Measurements from ENCODE around the gene EIF4E3. TPM values are rescaled to one million over a fixed set of nuclear protein-coding genes. Genes with fewer than 3 reads are reported as not detected.

EIF4E3 gene
- total RNA-seq, 2 donors from 2014 or later = 40.8 to 44.2 TPM

DNA sequence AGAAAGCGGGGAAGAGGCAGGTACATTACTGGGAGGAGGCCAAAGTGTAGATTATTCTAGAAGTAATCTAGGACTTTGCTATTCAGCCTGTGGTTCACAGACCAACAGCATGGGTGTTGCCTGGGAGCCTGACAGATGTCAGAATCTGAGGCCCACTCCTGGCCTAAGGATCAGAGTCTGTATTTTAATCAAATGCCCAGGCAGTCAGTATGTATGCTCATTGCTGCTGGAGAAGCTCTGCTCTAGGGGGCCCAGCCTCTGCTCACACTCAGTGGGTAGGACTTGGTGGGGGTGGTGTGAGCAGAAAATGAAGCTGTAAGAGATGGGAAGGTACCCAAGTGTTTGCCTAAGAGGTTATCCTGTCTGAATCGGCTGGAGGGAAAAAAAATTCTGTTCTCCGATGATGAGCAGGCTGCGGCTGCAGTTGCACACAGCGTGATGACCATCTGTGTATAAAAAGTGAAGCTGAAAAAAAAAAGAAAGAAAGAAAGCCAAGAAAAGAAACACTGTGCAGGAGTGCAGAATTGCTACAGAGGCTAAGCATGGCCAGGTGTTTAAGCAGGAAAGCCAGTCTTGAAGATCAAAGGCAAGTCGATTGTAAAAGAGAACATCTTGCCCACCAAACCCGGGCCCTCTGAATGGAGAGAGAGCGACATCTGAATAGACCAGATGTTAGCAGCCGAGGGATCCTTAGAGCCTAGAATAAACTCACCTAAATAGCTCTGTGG is 65.2 kb downstream of the EIF4E3 start:
- intact Hi-C loops (cut with DNase I) = no loop called here
- no peak for DNase-seq (ENCODE audit: low spot score)

DNA sequence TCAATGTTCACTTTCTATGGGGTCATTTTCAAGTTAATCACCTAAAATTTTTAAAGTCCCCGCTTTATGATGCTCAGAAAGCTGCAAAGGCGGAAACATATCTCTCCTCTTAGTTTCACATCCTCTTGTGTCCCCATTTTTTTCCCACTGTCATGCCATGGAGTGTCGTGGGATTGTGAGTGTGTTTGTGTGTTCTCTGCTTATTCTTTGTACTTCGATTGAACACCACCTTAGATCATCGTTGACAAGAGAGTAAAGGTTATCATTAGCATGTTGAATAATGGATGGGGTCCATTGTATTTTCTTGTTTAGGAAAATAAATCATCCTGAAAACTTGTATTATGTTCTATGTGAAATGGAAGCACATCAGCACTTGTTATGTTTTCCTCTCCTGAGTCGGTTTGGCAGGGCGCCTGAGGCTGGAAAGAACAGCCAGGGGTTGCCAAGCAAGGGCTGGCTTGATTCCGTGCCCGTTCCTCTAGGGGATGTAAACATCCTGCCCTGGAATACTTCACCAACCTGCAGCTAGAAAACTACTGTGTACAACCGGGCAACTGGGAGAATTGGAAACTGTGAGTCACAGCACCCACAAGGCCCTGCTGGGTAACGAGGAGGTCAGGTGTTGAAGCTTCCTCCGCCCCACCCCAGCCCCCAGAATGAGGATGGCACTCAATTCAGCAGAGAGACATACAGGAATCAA is 67.2 kb downstream of the EIF4E3 start:
- DNase-seq (ENCODE audit: low spot score) = no peak
- intact Hi-C loops (cut with DNase I) = no loop called here

DNA sequence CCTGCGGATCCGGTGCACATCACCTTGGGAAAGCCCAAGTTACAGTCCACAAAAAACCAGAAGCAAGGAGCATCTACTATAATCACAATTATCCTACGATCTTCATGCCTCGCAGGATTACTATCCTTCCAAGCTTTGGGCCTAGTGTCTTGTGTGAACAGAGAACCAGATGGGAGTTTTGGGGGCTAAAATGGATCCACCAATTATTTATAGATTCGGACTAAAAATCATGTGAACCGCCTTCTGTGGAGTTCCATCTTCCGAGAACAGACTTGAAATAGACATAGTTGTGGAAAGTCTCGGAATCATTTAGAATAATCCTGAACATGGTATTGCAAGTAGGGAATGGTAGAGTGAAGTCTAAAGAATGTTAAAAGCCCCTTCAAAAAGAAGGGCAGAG is 70.1 kb downstream of the EIF4E3 start:
- intact Hi-C loops (cut with DNase I) = no loop called here
- DNase-seq (ENCODE audit: low spot score) = no peak

DNA sequence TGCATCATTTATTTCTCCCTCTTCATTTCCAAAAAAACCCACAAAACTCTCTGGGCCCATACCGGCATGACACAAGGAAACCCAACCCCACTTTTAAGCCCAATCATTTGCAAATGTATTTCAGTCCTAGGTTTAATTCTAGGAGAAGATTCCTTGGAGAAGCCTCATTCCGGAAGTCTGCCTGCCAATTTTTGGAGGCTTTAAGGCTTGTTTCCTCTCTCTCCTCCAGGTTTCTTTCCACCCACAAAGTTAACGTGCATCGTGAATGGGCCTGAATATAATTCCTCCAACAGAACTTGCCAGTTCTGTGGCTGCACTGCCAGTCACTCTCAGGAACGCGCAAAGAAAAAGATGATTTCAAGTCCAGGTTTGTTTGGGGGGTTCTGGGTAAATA is 71.8 kb downstream of the EIF4E3 start:
- DNase-seq (ENCODE audit: low spot score) = no peak
- intact Hi-C loops (cut with DNase I) = no loop called here

DNA sequence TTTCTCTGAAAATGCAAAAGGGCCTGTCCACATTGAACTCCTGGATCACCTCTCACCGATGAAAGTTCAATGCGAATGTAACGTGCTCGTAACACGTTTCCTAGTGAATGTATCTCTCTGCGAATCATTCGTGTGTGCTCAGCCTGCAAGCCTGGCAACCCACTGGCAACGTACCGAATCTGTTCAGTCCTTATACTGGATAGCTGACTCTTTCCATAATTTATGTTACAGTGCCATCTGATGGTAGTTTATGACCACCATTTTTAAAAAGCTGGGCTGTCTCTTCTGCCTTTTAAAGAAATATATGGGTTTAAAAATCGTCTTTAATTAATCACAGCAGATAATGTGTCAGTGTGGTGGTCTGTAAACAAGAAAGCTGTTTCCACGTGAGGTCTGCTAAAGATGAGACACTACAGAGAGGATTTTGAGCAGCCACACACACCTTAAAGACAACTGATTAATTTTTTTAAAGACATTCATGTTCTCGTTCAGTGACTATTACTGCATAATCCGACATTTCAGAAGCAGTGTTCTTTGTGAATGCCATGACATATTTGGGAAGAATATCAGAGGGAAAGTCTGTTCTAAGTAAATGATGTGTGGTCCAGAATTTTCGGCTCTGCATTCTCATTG is 72.3 kb downstream of the EIF4E3 start:
- DNase-seq (ENCODE audit: low spot score) = no peak
- intact Hi-C loops (cut with DNase I) = no loop called here

DNA sequence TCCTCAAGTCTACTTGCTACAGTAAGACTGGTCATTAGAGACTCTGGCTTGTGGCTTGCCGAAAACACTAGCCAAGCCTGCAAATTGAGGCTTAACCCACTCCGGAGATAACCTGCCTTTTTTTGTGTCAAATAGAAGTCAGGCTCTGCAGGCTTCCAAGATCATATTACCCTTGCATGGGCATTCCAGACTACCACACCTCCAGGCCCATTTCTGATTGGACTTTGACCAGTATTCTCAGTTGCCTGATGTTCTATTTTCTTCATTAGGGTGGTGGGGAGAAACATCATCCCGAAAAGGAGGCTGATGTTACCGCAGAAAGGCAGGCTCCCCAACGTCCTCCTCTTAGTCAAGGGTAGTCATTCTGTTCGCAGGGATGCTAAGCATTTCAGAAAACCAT is 73.6 kb downstream of the EIF4E3 start:
- no peak for DNase-seq (ENCODE audit: low spot score)
- intact Hi-C loops (cut with DNase I) = no loop called here

DNA sequence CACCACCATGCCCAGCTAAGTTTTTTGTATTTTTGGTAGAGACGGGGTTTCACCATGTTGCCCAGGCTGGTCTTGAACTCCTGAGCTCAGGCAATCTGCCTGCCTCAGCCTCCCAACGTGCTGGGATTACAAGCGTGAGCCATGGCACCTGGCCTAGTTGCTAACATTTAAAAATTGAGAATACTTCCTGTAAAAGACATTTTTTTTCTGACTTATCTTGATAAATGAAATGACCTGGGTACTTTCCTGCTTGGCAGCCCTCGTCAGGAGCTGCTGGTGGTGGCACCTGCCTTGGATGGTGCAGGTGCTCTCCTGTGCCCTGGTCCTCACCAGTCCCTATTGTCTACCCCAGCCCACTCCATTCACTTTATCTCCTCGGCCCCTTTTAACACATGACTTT is 74.8 kb downstream of the EIF4E3 start:
- intact Hi-C loops (cut with DNase I) = no loop called here
- no peak for DNase-seq (ENCODE audit: low spot score)

DNA sequence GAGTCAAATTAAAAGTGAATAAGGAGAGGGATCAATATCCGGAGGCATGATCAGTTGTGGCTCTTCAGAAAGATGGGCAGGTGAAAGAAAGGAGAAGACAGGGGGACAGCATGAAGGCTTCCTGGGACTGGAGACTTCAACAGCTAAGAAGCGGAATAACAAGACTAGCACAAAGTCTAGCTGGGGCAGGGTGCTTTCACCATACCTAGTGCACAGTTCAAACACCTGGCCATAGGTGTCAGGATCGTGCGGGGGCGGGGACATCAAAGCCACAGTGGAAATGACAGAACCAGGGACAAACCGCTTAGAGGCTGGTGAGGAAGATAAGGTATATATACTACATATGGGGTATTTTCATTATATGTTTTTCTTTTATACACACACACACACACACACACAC is 75.4 kb downstream of the EIF4E3 start:
- DNase-seq (ENCODE audit: low spot score) = no peak
- intact Hi-C loops (cut with DNase I) = no loop called here

DNA sequence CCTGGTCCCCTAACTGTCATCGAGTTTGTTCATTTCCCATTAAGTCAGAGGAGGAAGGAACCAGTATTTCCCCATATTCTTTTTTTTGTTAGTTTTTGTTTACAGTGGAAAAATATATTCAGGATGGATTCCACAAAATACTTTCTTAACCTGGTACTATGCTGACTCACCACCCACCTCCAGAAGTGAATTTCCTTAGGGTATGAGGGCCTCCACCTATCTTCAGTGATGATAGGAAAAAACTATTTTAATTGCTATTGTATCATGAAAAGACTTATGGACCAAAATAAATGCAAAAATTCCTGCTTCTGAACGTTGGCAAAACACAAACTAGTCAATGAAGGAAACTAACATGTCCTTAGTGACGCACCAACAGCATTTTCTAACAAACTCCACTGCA is 77.5 kb downstream of the EIF4E3 start:
- no peak for DNase-seq (ENCODE audit: low spot score)
- intact Hi-C loops (cut with DNase I) = no loop called here

DNA sequence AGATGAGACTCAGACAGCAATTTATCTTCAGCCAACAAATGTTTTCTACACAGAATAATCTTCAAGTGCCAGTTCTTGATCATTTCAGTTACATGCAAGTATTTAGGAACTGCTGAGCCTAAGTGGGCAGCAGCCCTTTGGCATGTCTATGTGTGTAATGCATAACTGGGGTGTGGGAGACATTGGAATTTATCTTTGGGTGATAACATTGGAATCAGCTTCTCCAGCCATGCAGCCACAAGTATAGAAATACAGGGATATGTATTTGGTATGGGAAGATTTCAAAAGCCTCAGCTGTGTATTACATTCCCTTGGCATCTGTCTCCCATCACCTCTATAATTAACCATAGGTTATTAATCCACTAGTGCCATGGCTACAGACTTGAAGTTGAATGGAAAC is 78.2 kb downstream of the EIF4E3 start:
- no peak for DNase-seq (ENCODE audit: low spot score)
- intact Hi-C loops (cut with DNase I) = no loop called here

DNA sequence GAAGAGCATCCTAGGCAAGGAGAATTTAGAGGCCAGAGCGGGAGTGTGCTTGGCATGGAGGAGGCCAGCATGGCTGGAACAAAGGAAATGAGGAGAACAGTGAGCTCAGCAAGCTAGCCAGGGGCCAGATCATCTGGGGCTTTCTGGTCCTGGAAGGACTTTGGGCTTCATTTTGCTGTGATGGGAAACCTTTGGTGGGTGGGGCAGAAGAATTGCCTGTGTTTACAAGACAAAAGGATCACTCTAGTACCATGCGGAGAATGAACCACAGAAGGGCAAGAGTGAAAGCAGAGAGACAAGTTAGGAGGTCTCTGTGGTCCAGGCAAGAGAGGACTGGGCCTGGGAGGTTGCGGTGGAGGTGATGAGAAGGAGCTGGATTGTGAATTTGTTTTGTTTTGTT is 80.1 kb downstream of the EIF4E3 start:
- intact Hi-C loops (cut with DNase I) = no loop called here
- no peak for DNase-seq (ENCODE audit: low spot score)

DNA sequence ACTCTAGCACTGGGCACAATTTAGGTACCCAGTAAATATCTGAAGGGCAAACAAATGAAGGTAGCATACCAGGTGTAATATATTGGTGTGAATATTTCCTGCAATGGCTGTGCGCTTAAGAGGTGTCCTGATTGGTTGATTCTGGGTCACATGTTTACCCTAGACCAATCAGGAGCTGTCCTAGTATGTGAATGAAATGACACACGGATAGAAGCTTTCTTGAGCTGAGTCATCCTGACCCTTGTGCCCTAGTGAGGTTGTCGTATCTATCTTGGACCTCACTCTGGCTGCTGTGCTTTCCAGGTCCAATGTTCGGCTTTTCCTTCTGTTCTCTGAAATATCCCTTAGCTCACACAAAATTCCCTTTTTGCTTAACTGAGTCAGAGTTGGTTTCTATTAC is 83.5 kb downstream of the EIF4E3 start:
- intact Hi-C loops (cut with DNase I) = no loop called here
- DNase-seq (ENCODE audit: low spot score) = no peak

DNA sequence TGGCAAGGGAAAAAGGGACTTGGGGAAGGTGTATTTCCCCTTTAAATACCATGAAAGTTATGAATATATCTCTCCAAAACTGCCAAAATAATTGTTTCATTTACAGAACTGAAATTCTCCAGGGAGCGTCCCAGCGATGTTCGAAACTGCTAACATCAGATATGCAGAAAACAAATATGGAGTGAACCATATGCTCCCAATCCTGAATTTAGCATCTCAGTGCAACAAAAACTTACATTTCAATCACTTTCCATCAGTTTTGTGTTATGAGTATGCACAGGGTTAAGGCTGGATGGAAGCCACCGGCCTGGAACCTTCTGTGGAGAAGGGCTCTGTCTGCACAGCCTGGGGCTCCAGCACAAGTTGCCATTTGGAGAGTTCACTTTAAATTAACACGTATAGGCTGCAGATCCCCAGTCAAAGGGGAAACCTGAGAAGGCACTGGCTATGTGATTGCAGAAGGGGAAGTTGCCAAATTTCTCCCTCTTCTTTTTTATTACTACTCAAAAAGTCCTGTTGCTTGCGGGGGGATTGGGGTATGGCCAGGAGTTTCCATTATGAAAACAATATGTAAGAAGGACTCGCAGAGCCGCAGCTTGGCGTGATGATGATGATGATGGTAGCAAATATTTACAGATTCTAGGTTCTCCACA is 84.7 kb downstream of the EIF4E3 start:
- no peak for DNase-seq (ENCODE audit: low spot score)
- intact Hi-C loops (cut with DNase I) = no loop called here

DNA sequence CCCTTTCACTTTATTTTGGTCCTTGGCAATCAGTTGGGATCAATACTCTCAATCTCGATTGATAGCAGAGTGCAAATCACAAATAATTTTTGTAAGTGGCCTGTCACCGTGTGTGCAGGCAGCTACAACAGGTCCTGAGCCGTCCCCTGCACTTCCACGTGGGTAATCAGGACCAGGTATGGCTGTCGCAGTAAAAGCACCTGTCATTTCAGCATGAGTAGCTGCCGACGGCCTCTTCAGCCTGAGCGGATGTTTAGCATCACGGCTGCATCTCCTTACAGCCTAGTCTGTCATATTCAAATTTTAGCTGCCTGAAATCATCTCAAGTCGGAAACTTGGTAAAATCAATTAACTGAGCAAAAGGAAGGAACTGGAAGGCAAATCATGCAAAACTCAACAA is 88.7 kb downstream of the EIF4E3 start:
- no peak for DNase-seq (ENCODE audit: low spot score)
- intact Hi-C loops (cut with DNase I) = no loop called here

DNA sequence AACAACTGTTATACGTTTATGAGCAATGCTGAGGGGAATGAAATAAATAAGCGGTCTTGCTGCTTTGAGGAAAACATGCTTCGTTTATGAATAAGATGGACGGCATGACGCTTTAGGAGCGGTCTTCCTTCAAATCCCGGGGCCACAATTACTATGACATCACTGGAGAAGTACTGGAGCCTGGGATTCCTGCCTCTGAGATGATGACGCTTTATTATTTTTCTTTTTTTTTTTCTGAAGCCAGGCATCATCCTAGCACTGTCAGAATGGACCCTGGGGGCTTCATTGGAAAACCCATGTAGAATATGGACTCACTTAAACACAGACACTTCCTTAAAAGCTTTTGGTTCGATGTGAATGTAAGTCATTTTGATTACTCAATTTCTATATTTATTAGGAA is 89.2 kb downstream of the EIF4E3 start:
- DNase-seq (ENCODE audit: low spot score) = no peak
- intact Hi-C loops (cut with DNase I) = no loop called here

DNA sequence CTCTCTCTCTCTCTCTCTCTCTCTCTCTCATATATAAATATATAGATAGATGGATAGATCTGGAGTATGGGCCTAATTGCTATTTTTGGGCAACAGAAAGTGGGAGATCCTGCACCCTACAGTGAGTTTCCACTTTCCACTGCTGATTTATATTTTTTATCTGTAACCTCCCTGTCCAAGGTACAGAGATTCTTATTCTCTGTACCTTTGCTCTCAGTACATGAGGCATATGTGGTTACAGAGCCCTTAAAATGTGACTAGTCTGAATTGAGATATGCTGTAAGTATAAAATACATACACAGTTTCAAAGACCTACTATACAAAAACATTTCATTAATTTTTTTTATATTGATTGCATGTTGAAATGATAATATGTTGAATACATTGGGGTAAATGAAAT is 90.5 kb downstream of the EIF4E3 start:
- intact Hi-C loops (cut with DNase I) = no loop called here
- no peak for DNase-seq (ENCODE audit: low spot score)

DNA sequence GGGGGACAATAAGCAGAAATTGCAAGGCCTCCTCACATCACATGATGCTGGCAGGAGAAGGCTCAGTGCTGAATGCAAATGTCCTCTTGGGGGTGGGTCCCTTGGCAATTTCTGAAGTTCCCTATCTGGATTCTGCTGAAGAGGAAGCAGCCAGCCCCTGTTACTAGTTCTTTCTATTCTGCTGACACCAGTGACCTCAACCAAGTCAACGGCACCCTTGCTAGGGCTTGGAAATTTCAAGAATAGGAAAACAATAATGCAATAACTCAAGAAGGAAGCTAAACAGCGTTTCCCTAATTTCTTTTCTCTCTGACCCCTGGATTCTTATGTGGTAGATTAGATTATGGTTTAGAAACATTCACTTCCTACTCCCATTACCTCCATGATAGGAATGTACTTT is 95.5 kb downstream of the EIF4E3 start:
- intact Hi-C loops (cut with DNase I) = no loop called here

DNA sequence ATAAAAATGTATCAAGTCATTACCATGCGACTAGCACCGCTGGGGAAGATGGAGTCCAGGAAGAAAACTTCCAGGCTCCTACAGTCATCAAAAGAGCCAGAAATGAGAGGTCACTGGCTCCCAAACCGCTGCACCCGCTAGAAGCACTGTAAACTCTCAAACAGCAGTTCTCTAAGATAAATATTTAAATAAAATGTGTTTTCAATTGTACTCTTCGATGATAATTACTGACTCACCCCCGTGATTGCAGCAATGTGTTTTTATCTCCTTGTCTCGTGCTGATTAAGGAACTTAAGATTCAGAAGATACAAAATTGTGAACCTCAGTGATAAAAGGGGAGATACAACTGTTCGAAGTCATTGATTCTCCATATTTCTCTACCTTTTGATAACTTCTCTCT is 95.9 kb downstream of the EIF4E3 start:
- intact Hi-C loops (cut with DNase I) = no loop called here
- DNase-seq (ENCODE audit: low spot score) = no peak

More for the DNA sequence above, 95.5 kb downstream of the EIF4E3 start:
- DNase-seq (ENCODE audit: low spot score) = no peak

DNA sequence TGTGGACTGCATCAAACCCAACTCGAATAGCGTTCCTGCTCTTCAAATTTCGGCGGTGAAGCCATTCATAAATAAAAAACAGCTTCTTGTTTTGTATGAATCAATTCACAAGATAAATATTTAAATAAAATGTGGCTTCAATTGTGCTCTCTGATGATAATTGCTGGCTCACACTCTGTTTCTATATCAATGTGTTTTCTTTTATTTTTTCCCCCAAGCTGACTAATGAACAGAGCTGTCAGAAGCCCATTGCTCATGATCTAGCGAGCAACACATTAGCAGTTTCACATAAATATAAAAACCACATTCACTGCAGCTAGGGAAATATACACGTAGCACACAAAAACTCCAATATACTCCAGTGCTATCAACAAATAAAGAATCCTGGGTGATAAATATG is 96.7 kb downstream of the EIF4E3 start:
- no peak for DNase-seq (ENCODE audit: low spot score)
- intact Hi-C loops (cut with DNase I) = no loop called here

DNA sequence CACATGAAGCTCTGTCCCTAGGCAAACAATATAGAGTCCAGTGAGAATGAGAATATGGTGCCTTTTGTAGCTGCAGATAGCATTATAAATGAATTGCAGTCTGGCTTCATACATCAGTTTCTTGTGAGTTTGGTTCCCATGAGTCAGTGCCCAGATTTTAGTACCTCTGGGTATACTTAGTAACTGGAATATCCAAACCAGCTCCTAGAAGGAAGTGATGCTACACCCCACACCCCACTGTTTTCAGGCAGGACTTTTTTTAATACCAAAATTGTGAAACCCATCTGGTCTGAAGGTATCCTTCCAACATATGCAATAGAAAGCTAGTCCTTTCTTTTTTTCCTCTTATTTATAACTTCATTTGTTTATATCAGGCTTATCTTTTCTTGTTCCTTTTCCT is 99.5 kb downstream of the EIF4E3 start:
- intact Hi-C loops (cut with DNase I) = no loop called here
- no peak for DNase-seq (ENCODE audit: low spot score)
